HG02943 (cell line): ENCODE data around the gene FOXP2.
"Not testable (repeated sequence)": the region's sequence is repeated elsewhere in the genome, so short reads cannot be mapped to it uniquely, and the experiment has no call there.

ENCODE experiments used
- ATAC-seq: cut with Tn5 transposase; IDR thresholded peaks from one replicate; pipeline ENCODE4 v1.9.1; 2021; ENCODE audit warnings: mild to moderate bottlenecking, low read depth, moderate library complexity; ENCODE audit not compliant: unreplicated experiment

Gene FOXP2

DNA sequence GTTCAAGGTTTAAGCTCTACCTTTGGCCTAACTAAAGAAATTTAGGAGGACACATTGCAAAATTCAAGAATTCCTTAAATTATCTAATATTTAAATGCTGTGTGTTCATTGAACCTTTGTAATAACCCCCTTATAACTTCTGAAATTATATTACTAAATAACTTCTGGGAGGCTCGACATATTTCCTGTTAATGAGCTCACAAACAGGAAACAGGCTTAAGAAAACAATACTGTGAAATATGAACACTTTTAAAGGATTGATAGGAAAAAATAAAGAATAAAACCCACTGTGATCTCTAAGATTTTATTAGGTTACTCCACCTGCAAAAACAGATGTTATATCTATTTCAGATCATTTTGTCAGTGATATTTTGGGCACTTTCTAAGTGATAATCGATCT is 74.1 kb downstream of the FOXP2 start:
- ATAC-seq: no peak

DNA sequence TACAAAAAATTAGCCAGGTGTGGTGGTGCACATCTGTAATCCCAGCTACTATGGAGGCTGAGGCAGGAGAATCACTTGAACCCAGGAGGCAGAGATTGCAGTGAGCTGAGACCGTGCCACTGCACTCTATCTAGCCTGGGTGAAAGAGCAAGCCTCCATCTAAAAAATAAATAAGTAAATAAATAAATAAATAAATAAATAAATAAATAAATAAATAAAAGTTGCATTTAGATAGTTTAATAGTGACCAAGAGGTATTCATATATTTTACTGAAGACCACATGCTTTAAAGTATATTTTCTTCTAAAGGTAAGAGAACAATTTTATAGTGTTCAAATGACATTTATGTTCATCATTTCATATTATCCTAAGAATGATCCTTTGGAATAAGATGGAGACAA is 82.9 kb downstream of the FOXP2 start:
- not testable (repeated sequence) for ATAC-seq

- ATAC-seq: no peak
Measured at GRCh38 chr7:114502454-114503254, 88.0 kb downstream of the FOXP2 start.

DNA sequence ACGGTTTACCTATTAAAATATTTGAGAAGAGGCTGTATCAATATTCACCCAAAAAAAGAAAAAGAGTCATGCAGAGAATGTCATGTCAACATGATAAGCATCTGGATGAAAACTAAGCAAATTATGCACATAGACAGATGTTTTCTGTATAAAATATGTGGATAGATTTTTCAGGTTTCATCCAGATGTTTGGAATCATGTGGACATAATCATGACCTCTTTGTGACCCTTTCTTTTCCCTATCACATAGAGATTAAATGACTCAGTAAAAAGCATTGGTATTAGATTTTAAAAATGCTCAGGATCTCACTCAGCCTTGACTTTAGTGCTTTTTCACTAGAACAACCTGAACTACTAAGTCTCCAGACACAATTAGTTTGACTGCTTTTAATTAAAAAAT is 90.0 kb downstream of the FOXP2 start:
- ATAC-seq: no peak

DNA sequence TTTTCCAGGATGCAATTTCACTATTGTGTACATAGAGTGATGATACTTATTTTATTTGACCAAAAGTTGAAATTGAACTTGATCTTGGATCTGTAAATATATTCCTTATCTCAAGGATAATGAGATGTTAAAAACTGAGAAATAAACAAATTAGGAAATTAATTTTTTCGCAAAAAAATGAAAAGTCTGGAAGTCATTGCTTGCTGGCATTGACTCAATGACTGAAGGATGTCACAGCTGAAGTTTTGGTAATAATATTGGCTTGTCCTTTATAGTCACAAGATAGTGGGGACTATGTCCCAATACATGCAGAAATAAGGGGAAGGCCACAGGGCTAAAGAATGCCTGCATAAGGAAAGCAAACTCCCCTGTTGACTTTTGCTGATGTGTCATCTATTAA is 92.8 kb downstream of the FOXP2 start:
- ATAC-seq: no peak

DNA sequence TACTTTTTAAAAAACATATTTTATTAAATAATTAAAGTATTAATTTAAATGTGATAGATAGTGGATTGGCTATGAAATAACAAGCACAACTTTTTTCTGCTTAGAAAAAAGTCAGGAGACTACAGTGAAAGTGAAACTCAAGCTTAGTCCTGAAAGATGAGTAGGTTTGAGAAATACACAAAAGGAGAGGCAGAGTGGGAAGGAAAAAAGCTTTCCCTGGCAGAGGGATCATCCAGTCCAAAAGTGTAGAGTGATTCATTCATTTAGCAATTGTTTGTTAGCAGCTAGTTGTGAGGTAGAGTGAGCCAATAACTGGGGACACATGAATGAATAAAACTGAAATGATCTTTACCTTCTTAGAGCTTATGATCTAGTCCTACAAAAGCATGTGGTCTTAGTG is 93.5 kb downstream of the FOXP2 start:
- ATAC-seq: no peak

- ATAC-seq: not testable (repeated sequence)
Measured at GRCh38 chr7:114510824-114511223, 96.2 kb downstream of the FOXP2 start.

GRCh38 chr7:114519240-114519639 is 104.6 kb downstream of the FOXP2 start:
- ATAC-seq: no peak

GRCh38 chr7:114522081-114522480 is 107.5 kb downstream of the FOXP2 start:
- no peak for ATAC-seq

DNA sequence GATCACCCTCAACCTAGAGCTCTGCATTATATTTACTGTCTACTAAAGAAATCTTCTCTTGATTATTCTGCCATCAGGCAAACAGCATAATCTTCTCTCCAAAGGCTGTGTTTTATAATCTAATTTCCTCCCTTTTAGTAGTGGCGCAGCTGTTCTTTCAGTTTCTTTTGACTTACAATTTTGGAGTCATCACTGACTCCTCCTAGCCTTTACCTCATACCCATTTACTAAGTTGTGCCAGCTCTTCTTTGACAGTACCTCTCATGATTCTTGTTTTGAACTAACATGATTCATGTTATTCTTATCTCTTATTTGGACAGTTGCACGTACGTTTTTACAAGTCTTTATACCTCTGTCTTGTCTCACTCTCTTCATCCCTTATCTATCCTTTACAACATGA is 113.0 kb downstream of the FOXP2 start:
- no peak for ATAC-seq

DNA sequence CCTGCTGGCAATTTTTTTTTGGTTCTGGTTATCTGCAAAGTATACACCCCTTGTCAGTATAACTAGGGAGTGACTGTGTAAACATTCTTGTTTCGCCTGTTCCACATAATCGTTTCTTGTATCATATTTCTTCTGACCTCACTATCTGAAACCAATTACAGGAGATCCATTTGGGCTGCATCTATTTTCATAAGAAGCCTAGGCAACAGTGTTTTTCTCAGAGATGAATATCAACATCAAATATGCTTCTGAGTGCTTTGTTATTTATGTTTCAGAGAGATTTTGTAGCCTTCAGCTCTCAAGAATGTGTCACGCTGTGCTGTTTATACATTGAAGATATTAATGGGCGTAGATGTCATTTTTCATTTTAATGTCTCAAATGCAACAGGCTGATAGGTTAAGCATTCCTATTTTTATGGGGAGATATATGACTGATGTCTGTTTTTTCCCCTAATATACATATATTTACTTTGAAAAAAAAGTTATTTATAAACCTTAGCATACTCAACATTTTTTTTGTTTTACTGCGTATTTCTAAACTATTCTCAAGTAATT is 115.5 kb downstream of the FOXP2 start:
- no peak for ATAC-seq

- ATAC-seq: no peak
Measured at GRCh38 chr7:114531326-114531725, 116.7 kb downstream of the FOXP2 start.

DNA sequence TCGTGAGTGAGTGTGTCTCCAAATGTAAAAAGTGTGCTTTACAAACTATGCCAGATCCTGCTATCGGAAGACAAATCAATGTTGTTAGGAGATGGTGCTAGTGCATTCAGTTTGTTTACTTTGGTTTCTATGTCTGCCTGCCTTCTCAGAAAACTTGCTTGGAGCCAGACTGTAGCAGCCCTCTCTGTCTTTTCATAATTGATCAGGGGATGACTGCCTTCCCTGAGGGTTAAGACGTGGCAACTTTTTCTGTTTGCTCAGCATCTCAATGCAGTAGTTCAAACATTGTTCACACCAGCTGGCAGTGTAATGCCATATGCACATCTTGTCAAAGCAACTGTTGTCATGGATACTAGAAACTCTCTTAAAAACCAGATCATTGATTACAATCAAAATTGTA is 118.5 kb downstream of the FOXP2 start:
- no peak for ATAC-seq

GRCh38 chr7:114534953-114535352 is 120.3 kb downstream of the FOXP2 start:
- ATAC-seq: no peak

DNA sequence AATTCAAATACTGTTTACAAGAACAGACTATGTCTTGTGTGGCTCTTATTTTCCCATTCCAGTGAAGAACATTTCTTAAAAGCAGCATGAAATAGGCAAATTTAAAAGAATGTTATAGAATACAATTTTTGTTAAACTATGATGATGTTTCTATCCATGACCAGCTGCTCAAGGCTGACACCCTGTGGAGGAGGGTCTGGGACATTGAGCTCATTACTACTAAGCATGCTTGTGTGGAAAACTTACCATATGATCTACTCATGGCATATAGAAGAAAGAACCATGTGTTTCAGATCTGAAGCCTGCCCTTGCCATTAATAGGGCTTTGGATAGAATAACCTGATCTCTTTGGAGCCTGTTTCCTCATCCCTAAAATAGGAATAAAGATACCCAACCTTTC is 125.0 kb downstream of the FOXP2 start:
- ATAC-seq: no peak

DNA sequence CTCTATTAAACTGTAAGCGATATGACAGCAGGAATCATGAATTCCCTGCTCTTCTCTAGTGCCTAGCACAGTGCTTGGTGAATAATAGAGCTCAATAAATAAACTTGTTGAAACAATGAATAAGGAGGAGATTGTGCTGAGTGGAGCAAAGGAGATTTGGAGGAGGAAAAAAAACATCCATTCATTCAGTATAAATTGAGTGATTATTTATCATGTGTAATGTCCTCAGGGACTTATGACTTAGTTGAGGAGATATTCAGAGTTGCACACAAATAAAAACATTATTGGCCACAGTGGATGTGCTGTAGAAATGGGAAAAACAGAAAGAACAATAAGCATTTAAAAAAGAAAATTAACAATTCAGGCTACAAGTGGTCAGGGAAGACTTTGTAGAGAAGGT is 125.7 kb downstream of the FOXP2 start:
- ATAC-seq: no peak

DNA sequence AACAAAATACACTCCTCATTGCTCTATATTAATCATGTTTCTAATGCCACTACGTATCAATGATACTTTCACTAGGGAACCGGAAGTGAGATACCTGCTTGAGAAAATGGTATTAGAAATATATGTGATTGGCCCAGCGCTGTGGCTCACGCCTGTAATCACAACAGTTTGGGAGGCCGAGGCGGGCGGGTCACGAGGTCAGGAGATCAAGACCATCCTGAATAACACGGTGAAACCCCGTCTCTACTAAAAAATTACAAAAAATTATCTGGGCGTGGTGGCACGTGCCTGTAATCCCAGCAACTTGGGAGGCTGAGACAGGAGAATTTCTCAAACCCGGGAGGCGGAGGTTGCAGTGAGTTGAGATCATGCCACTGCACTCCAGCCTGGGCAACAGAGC is 132.7 kb downstream of the FOXP2 start:
- ATAC-seq: not testable (repeated sequence)

DNA sequence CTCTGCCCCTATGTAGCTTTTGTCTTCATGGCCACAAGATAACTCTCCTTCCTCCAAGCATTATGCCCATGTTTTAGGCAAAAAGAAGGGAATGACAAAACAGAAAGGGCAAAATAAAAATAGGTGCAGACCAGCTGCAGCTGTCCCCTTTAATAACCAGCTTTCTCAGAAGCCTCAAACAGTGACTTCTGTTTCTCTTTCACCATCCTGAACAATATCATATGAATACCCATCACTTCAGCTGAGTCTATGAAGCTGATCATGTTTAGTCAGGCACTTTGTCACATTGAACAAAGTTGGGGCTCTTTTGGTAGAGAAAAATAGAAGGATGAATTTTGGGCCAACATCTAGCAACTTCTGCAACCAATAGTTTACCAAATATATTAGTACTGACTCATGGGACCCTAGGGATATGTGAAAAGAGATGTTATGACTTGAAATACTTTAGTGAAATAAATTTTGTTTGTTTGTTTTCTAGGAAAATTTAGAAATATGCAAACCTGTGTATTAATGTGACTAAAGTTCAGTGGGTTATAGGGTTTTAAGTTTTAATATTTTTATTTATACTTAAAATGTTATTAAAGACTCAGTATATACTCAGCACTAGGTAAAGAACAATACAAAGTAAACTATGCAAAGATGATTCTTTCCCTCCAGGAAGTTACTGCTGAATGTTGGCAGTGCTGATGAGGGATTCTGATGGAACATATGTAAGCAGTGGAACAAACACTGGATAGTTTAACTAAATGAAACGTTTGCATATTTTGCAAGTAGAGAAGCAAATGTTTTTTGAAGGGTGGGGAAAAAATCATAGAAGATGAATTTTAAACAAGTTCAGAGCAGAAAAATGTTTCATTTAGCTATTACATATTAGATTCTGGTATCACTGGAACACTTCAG is 133.7 kb downstream of the FOXP2 start:
- no peak for ATAC-seq

GRCh38 chr7:114554781-114555537 is 140.3 kb downstream of the FOXP2 start:
- ATAC-seq: no peak

DNA sequence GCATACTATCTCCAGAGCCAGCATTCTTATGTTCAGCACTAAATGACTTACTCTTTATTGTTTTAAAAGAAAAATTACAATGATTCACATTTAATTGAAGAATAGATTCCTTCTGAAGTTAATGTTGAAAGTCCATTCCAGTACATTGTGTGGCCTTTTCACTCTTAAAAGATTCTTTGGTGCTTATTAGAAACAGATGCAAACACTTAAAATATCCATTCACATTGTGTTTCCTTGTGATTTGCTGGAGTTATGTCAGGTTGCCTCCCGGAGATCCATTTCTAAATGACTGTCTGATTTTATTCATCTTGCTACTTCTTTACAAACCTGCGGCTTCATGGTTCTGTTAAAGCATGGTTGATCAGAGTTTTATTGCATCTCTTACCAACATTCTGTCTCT is 152.8 kb downstream of the FOXP2 start:
- no peak for ATAC-seq

DNA sequence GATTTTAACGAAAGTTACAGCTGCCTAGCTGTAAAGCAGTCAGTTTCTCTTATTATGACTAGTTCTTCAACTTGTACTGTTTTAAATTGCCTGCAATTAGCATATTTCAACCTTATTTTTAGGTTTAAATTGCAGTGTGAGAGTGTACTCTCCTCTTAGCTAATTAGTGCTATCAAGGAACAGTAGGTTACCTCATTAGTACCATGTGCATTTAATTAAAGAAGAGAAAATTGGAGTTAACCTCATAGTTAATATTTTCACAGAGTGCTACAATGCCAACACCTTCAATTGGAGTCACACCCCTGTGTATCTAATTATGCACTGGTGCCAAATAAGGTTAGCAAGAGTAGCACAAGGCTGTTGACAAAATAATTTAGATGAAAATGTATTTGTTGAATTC is 154.6 kb downstream of the FOXP2 start:
- no peak for ATAC-seq
